SK-N-SH (cell line): ENCODE measurements around the gene SFXN5. TPM values are rescaled to one million over a fixed set of nuclear protein-coding genes. Genes with fewer than 3 reads are reported as not detected.

ENCODE experiments used
- CTCF ChIA-PET: fragments of 300-600, 350-600 bp; formaldehyde crosslinking; extraction: SDS; loops from one replicate; lab custom pipeline; 2021; lab: Yijun Ruan, JAX
- POLR2A ChIA-PET: fragments of 350-600 bp; sonication (Branson Sonifier 250); formaldehyde crosslinking; extraction: SDS; loops from one replicate; lab custom pipeline; 2020; ENCODE audit warnings: antibody characterized with exemption, inconsistent platforms; lab: Yijun Ruan, JAX
- DNase-seq: peaks from one replicate; pipeline ENCODE4 v3.0.0; 2012
- H2AFZ ChIP-seq: fragments of 200-600 bp; sonication (generic); 2 replicates; pipeline ENCODE4 v1.8.1; 2016; ENCODE audit warnings: antibody characterized with exemption, mild to moderate bottlenecking, low read depth
- H3F3A ChIP-seq: fragments of 200-600 bp; sonication (generic); replicated peaks from 2 replicates; pipeline ENCODE3; 2016; ENCODE audit warnings: antibody characterized with exemption, mild to moderate bottlenecking; ENCODE audit not compliant: insufficient read depth
- H3K27ac ChIP-seq, 2 experiments: fragments of 200-500 bp in 1 of 2; fragments of 200-600 bp in 1 of 2; sonication (Bioruptor generic) in 1 of 2; sonication (generic), shearing (Covaris generic) in 1 of 2; 2 replicates each; pipeline versions ENCODE4 v1.5.1 to v1.6.1; 2014 to 2016; ENCODE audit warnings: low read depth in 2 of 2, inconsistent platforms in 1 of 2, low read length in 1 of 2, mild to moderate bottlenecking in 1 of 2, mixed read lengths in 1 of 2
- H3K27me3 ChIP-seq: fragments of 200-600 bp; sonication (generic), shearing (Covaris generic); 2 replicates; pipeline ENCODE4 v1.6.1; 2016; ENCODE audit warnings: mixed run types; ENCODE audit not compliant: insufficient read depth
- H3K36me3 ChIP-seq, 2 experiments: fragments of 200-500 bp in 1 of 2; fragments of 200-600 bp in 1 of 2; sonication (Bioruptor generic) in 1 of 2; sonication (generic) in 1 of 2; replicated peaks in 1 of 2; 2 replicates each; pipeline versions ENCODE3 to v1.5.1; 2014 to 2016; ENCODE audit warnings: low read length in 1 of 2, mild to moderate bottlenecking in 1 of 2; ENCODE audit not compliant: insufficient read depth in 2 of 2, control insufficient read depth in 1 of 2
- H3K4me1 ChIP-seq, 2 experiments: fragments of 200-500 bp in 1 of 2; fragments of 200-600 bp in 1 of 2; sonication (Bioruptor generic) in 1 of 2; sonication (generic), shearing (Covaris generic) in 1 of 2; 2 replicates each; pipeline versions ENCODE4 v1.5.1 to v1.6.1; 2014 to 2016; ENCODE audit warnings: low read depth in 1 of 2, low read length in 1 of 2, mixed run types in 1 of 2; ENCODE audit not compliant: insufficient read depth in 2 of 2, control insufficient read depth in 1 of 2
- H3K4me2 ChIP-seq: fragments of 200-600 bp; sonication (generic), shearing (Covaris generic); 2 replicates; pipeline ENCODE4 v1.6.1; 2017; ENCODE audit warnings: mixed run types
- H3K4me3 ChIP-seq, 2 experiments: fragments of 200-500 bp in 1 of 2; fragments of 200-600 bp in 1 of 2; sonication (Bioruptor generic) in 1 of 2; sonication (generic), shearing (Covaris generic) in 1 of 2; 2 replicates each; pipeline versions ENCODE4 v1.5.1 to v1.8.1; 2014 to 2016; ENCODE audit warnings: low read depth in 2 of 2, inconsistent platforms in 1 of 2, low read length in 1 of 2, mild to moderate bottlenecking in 1 of 2, mixed read lengths in 1 of 2, moderate library complexity in 1 of 2
- H3K79me2 ChIP-seq: fragments of 200-600 bp; sonication (generic); 2 replicates; pipeline ENCODE4 v1.8.1; 2017; ENCODE audit warnings: mild to moderate bottlenecking; ENCODE audit not compliant: insufficient read depth
- H3K9ac ChIP-seq: fragments of 200-600 bp; sonication (generic); 2 replicates; pipeline ENCODE4 v1.6.1; 2017; ENCODE audit warnings: mixed run types
- H3K9me2 ChIP-seq: fragments of 200-600 bp; sonication (generic); 2 replicates; pipeline ENCODE4 v1.6.1; 2017; ENCODE audit warnings: mixed run types
- H3K9me3 ChIP-seq: fragments of 200-600 bp; sonication (generic); 2 replicates; pipeline ENCODE4 v1.6.1; 2017; ENCODE audit warnings: mixed run types, mild to moderate bottlenecking, moderate library complexity
- H4K20me1 ChIP-seq: fragments of 200-600 bp; sonication (generic); 2 replicates; pipeline ENCODE4 v1.6.1; 2017; ENCODE audit warnings: mild to moderate bottlenecking, mixed run types; ENCODE audit not compliant: insufficient read depth
- EZH2phosphoT487 ChIP-seq: fragments of 200-600 bp; sonication (generic); IDR thresholded peaks from 2 replicates; pipeline ENCODE4 v1.6.1; 2017; ENCODE audit warnings: low read depth, mixed run types, mild to moderate bottlenecking, antibody characterized with exemption, moderate library complexity, borderline replicate concordance
- FOXJ3 ChIP-seq: sonication (generic); formaldehyde crosslinking; IDR thresholded peaks from 2 replicates; pipeline ENCODE4 v1.5.1; 2020; ENCODE audit warnings: mild to moderate bottlenecking, missing genetic modification reagents
- GABPA ChIP-seq: IDR thresholded peaks from 2 replicates; pipeline ENCODE4 v1.4.0; 2012; ENCODE audit warnings: low read depth, mild to moderate bottlenecking
- GATA2 ChIP-seq: sonication (generic); formaldehyde crosslinking; IDR thresholded peaks from 2 replicates; pipeline ENCODE4 v1.5.0; 2020; ENCODE audit warnings: mild to moderate bottlenecking, missing genetic modification reagents
- MAX ChIP-seq: IDR thresholded peaks from 2 replicates; pipeline ENCODE4 v1.4.0; 2012; ENCODE audit warnings: low read depth
- MEF2A ChIP-seq: IDR thresholded peaks from 2 replicates; pipeline ENCODE4 v1.4.0; 2012; ENCODE audit warnings: low read depth, borderline replicate concordance
- NRF1 ChIP-seq: IDR thresholded peaks from 2 replicates; pipeline ENCODE4 v1.6.1; 2012; ENCODE audit warnings: low read depth, mild to moderate bottlenecking, low read length
- RAD21 ChIP-seq: IDR thresholded peaks from 2 replicates; pipeline ENCODE4 v1.6.1; 2012; ENCODE audit warnings: mild to moderate bottlenecking, low read length
- RCOR1 ChIP-seq: fragments of 150-350 bp; IDR thresholded peaks from 2 replicates; pipeline ENCODE4 v1.6.1; 2017; ENCODE audit warnings: antibody characterized with exemption, low read length
- REST ChIP-seq: IDR thresholded peaks from 2 replicates; pipeline ENCODE4 v1.6.1; 2012; ENCODE audit warnings: mild to moderate bottlenecking, low read depth, low read length, moderate library complexity
- RFX5 ChIP-seq: IDR thresholded peaks from 2 replicates; pipeline ENCODE4 v1.6.1; 2012; ENCODE audit warnings: mild to moderate bottlenecking, improper control_type of control experiment, low read length
- RXRA ChIP-seq: IDR thresholded peaks from 2 replicates; pipeline ENCODE4 v1.4.0; 2012; ENCODE audit warnings: low read depth, mild to moderate bottlenecking, borderline replicate concordance
- SIN3A ChIP-seq: IDR thresholded peaks from 2 replicates; pipeline ENCODE4 v1.6.1; 2012; ENCODE audit warnings: low read depth, mild to moderate bottlenecking, low read length, moderate library complexity, borderline replicate concordance
- SMC3 ChIP-seq: IDR thresholded peaks from 2 replicates; pipeline ENCODE4 v1.6.1; 2012; ENCODE audit warnings: low read depth, low read length, improper control_type of control experiment
- TCF12 ChIP-seq: IDR thresholded peaks from 2 replicates; pipeline ENCODE4 v1.4.0; 2012
- WGBS: methylation state at CpG from one replicate; pipeline ENCODE4 v1.1.6; 2017; ENCODE audit warnings: low lambda C conversion rate; 5-methylcytosine and 5-hydroxymethylcytosine counted together
- polyA plus RNA-seq, 3 experiments: library from polyadenylated mRNA; depleted of rRNA; stranded (reverse); fragments of >200 nt; gene quantifications; 2 replicates each; pipeline ENCODE4 v1.2.3, GENCODE V29; 2012
- TF ChIP-seq, protein P1 (sequence below): IDR thresholded peaks from 2 replicates; pipeline ENCODE4; 2012

Gene SFXN5
- polyA plus RNA-seq, 1 of the 3 experiments (the other 2 are of a cell fraction) = 9.9 TPM

DNA sequence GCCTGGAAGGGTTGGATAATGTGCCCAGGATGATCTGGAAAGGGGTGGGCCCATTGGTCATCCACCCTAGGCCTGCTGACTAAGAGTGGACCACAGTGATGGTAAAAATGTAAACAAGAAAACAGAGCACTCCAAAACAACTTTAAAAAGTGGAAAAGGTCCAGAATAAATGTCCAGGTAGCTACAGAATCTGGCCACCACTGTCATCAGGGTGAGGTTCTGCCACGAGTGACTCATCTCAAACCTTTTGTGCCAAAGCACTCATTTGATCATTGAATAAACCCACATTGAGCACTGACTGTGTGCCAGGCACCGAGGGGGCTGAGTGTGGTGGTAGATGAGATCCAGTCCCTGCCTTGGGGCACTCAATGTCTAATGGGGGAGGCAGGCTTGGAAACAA, 89.3 kb downstream of the SFXN5 start:
- DNase-seq = no peak
- ChIA-PET POLR2A (no interaction called here), CTCF (interaction anchor here (0.7 to 6.3 kb wide), 4 partner anchors 7 to 178 kb away, joined by 3 to 66 read pairs (median 7); no protein-coding TSS in a partner anchor)
- Histone ChIP-seq H3K36me3 (no peaks in the 10 kb centered on the region), H3K4me2 (no peak overlapping the region), H4K20me1 (no peaks in the 10 kb centered on the region), H3K27me3 (no peaks in the 10 kb centered on the region), H2AFZ (no peak overlapping the region), H3K9me3 (no peaks in the 10 kb centered on the region), H3F3A (no peaks in the 10 kb centered on the region), H3K4me1 (peaks cover 0 to 36% of the 10 kb centered on the region in 2 experiments; a peak in 2 of 4 replicates), H3K9ac (no peak overlapping the region), H3K27ac (no peak overlapping the region), H3K9me2 (no peaks in the 10 kb centered on the region), H3K79me2 (no peaks in the 10 kb centered on the region), H3K4me3 (no peak overlapping the region)
- no peak for TF ChIP-seq RAD21
- no peak for TF ChIP-seq RFX5
- no peak for TF ChIP-seq RCOR1
- no peak for TF ChIP-seq SMC3
- TF ChIP-seq FOXJ3 = no peak
- TF ChIP-seq SIN3A = no peak
- 95% methylated on average over 2 of the region's 2 CpGs for WGBS

DNA sequence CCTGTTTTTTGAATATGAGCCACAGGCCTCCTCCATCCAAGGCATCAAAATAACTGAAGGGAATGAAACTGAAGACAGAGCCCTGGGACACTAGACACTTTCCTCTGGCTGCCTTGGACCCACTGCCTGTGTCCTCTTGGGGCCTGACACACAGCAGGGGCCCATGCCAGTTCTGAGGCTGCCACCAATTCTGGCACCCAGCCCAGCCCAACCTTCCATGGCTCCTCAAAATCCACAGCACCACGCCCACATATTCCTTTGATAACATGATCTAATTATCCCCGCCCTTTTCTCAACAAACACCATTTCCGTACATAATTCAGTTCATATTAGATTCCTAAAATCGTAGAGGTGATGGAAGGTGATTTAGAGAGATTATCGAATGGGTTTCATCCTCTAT, 90.0 kb downstream of the SFXN5 start:
- ChIA-PET POLR2A (no interaction called here), CTCF (interaction anchor here (2.2 kb wide), 1 partner anchor 88 kb away, joined by 18 read pairs; no protein-coding TSS in a partner anchor)
- Histone ChIP-seq H3K4me2 (no peak overlapping the region), H3K79me2 (no peaks in the 10 kb centered on the region), H3K27me3 (no peaks in the 10 kb centered on the region), H3K9me3 (no peaks in the 10 kb centered on the region), H4K20me1 (no peaks in the 10 kb centered on the region), H3K36me3 (no peaks in the 10 kb centered on the region), H3K4me1 (peaks cover 0 to 33% of the 10 kb centered on the region in 2 experiments; a peak in 2 of 4 replicates), H3F3A (no peaks in the 10 kb centered on the region), H3K9ac (no peak overlapping the region), H2AFZ (no peak overlapping the region), H3K9me2 (no peaks in the 10 kb centered on the region), H3K4me3 (no peak overlapping the region), H3K27ac (no peak overlapping the region)
- 94% methylated on average over 5 of the region's 5 CpGs for WGBS
- DNase-seq = no peak
- TF ChIP-seq MAX (no peak), MEF2A (no peak), GABPA (no peak), EZH2phosphoT487 (no peak), NRF1 (no peak), GATA2 (CRISPR knock-in tag) (no peak), REST (no peak), RXRA (no peak), TCF12 (no peak)
- TF ChIP-seq, protein P1, sequence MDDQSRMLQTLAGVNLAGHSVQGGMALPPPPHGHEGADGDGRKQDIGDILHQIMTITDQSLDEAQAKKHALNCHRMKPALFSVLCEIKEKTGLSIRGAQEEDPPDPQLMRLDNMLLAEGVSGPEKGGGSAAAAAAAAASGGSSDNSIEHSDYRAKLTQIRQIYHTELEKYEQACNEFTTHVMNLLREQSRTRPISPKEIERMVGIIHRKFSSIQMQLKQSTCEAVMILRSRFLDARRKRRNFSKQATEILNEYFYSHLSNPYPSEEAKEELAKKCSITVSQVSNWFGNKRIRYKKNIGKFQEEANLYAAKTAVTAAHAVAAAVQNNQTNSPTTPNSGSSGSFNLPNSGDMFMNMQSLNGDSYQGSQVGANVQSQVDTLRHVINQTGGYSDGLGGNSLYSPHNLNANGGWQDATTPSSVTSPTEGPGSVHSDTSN = no peak
